ENCODE data around the gene NKPD1. TPM values are rescaled to one million over a fixed set of nuclear protein-coding genes. Genes with fewer than 3 reads are reported as not detected.

Gene NKPD1
- total RNA-seq, 4 donors from 2014 or later = 42.0 to 100 (median 51.4) TPM

- H3K4me3 ChIP-seq (ENCODE audit: low read depth, poor library complexity, severe bottlenecking) = no peak overlapping the region
- no peak for DNase-seq (ENCODE audit: low spot score in 2 of 2)
- TF ChIP-seq POLR2A (IDR thresholded peaks at IDR 0.05) (no peak), CTCF (IDR thresholded peaks at IDR 0.05) (no peak)
- intact Hi-C loops (cut with DNase I; ENCODE audit: low total_unique reads) = no loop called here
- 78 to 94% methylated on average over 11 to 12 of the region's 12 CpGs for whole genome bisulfite sequencing, 2 donors
Observed at GRCh38 chr19:45136507-45137178, 24.1 kb downstream of the NKPD1 start.

GRCh38 chr19:45135176-45135885 lies 25.5 kb downstream of the NKPD1 start:
- no peak for TF ChIP-seq CTCF (IDR thresholded peaks at IDR 0.05)
- TF ChIP-seq POLR2A (IDR thresholded peaks at IDR 0.05) = no peak
- H3K4me3 ChIP-seq (ENCODE audit: low read depth, poor library complexity, severe bottlenecking) = no peak overlapping the region
- 92 to 95% methylated on average over 18 to 21 of the region's 21 CpGs for WGBS, 2 donors
- DNase-seq (ENCODE audit: low spot score in 2 of 2) = no peak
- intact Hi-C loops (cut with DNase I; ENCODE audit: low total_unique reads) = no loop called here

GRCh38 chr19:45133661-45134060 lies 27.1 kb downstream of the NKPD1 start:
- H3K4me3 ChIP-seq (ENCODE audit: low read depth, poor library complexity, severe bottlenecking) = no peak overlapping the region
- 81 to 86% methylated on average over 8 of the region's 8 CpGs for WGBS, 2 donors
- TF ChIP-seq CTCF (IDR thresholded peaks at IDR 0.05) = no peak
- no peak for TF ChIP-seq POLR2A (IDR thresholded peaks at IDR 0.05)
- no peak for DNase-seq (ENCODE audit: low spot score in 2 of 2)
- intact Hi-C loops (cut with DNase I; ENCODE audit: low total_unique reads) = no loop called here

- intact Hi-C loops (cut with DNase I; ENCODE audit: low total_unique reads) = no loop called here
Observed at GRCh38 chr19:45130888-45131615, 29.7 kb downstream of the NKPD1 start.

GRCh38 chr19:45130236-45130635 lies 30.5 kb downstream of the NKPD1 start:
- WGBS, 2 donors = 92 to 94% methylated on average over 13 of the region's 13 CpGs
- intact Hi-C loops (cut with DNase I; ENCODE audit: low total_unique reads) = no loop called here

More at GRCh38 chr19:45130888-45131615, 29.7 kb downstream of the NKPD1 start:
- DNase-seq (ENCODE audit: low spot score in 2 of 2) = no peak
- no peak for TF ChIP-seq CTCF (IDR thresholded peaks at IDR 0.05)
- TF ChIP-seq POLR2A (IDR thresholded peaks at IDR 0.05) = no peak
- WGBS, 2 donors = 57 to 60% methylated on average over 9 to 13 of the region's 13 CpGs
- H3K4me3 ChIP-seq (ENCODE audit: low read depth, poor library complexity, severe bottlenecking) = no peak overlapping the region

More at GRCh38 chr19:45130236-45130635, 30.5 kb downstream of the NKPD1 start:
- TF ChIP-seq CTCF (IDR thresholded peaks at IDR 0.05) (no peak), POLR2A (IDR thresholded peaks at IDR 0.05) (no peak)
- no peak overlapping the region for H3K4me3 ChIP-seq (ENCODE audit: low read depth, poor library complexity, severe bottlenecking)
- DNase-seq (ENCODE audit: low spot score in 2 of 2) = no peak

All from lower leg skin (tissue), 4 donors.